Neural cell (in vitro differentiated cells): ENCODE results near the gene SH3GL3. TPM values are rescaled to one million over a fixed set of nuclear protein-coding genes. Genes with fewer than 3 reads are reported as not detected.

ENCODE experiments used
- H2AFZ ChIP-seq: fragments of 200-600, 300-800 bp; sonication (generic), shearing (Covaris generic); 2 replicates; pipeline ENCODE4 v1.6.0; 2014; ENCODE audit warnings: low read depth, mild to moderate bottlenecking, antibody characterized with exemption, low read length, moderate library complexity
- H3F3A ChIP-seq: fragments of 200-600 bp; shearing (Covaris generic); 2 replicates; pipeline ENCODE4 v1.6.1; 2016; ENCODE audit warnings: mild to moderate bottlenecking, moderate library complexity, mixed read lengths, antibody characterized with exemption, low read length; ENCODE audit not compliant: insufficient read depth, poor library complexity, severe bottlenecking
- H3K27ac ChIP-seq: fragments of 200-600, 300-800 bp; sonication (generic), shearing (Covaris generic); 2 replicates; pipeline ENCODE4 v1.5.1; 2014; ENCODE audit warnings: mild to moderate bottlenecking, low read length, moderate library complexity
- H3K27me3 ChIP-seq: fragments of 300-800, 200-600 bp; sonication (generic), shearing (Covaris generic); 2 replicates; pipeline ENCODE4 v1.6.0; 2014; ENCODE audit warnings: mild to moderate bottlenecking, low read depth, low read length, moderate library complexity; ENCODE audit not compliant: insufficient read depth
- H3K36me3 ChIP-seq: fragments of 300-800, 200-600 bp; sonication (generic), shearing (Covaris generic); 2 replicates; pipeline ENCODE4 v1.5.1; 2014; ENCODE audit warnings: mild to moderate bottlenecking, antibody characterized with exemption, low read length, moderate library complexity; ENCODE audit not compliant: insufficient read depth
- H3K4me2 ChIP-seq: fragments of 300-800, 200-600 bp; sonication (generic), shearing (Covaris generic); 2 replicates; pipeline ENCODE4 v1.6.0; 2014; ENCODE audit warnings: mild to moderate bottlenecking, low read length
- H3K4me3 ChIP-seq: fragments of 300-800, 200-600 bp; sonication (generic), shearing (Covaris generic); 2 replicates; pipeline ENCODE4 v1.5.1; 2014; ENCODE audit warnings: mild to moderate bottlenecking, low read length, moderate library complexity
- H3K79me2 ChIP-seq: fragments of 200-600 bp; shearing (Covaris generic); replicated peaks from 2 replicates; pipeline ENCODE4 v1.6.0; 2014; ENCODE audit warnings: mild to moderate bottlenecking, low read length, moderate library complexity; ENCODE audit not compliant: insufficient read depth
- H3K9ac ChIP-seq: fragments of 300-800, 200-600 bp; sonication (generic), shearing (Covaris generic); 2 replicates; pipeline ENCODE4 v1.6.1; 2016; ENCODE audit warnings: mild to moderate bottlenecking, low read length, mixed read lengths
- H3K9me2 ChIP-seq: fragments of 200-600 bp; shearing (Covaris generic); 2 replicates; pipeline ENCODE4 v1.6.1; 2016; ENCODE audit warnings: mild to moderate bottlenecking, low read length, mixed read lengths; ENCODE audit not compliant: insufficient read depth
- H3K9me3 ChIP-seq: fragments of 200-600, 300-800 bp; sonication (generic), shearing (Covaris generic); 2 replicates; pipeline ENCODE4 v1.6.1; 2016; ENCODE audit warnings: mild to moderate bottlenecking, mixed run types, low read length, moderate library complexity, mixed read lengths
- H4K20me1 ChIP-seq: fragments of 200-600 bp; shearing (Covaris generic); 2 replicates; pipeline ENCODE4 v1.6.1; 2016; ENCODE audit warnings: mild to moderate bottlenecking, mixed run types; ENCODE audit not compliant: insufficient read depth
- CTCF ChIP-seq: fragments of 450-650 bp; IDR thresholded peaks from 2 replicates; pipeline ENCODE4 v1.5.1; 2014; ENCODE audit warnings: antibody characterized with exemption, mild to moderate bottlenecking, moderate library complexity; ENCODE audit not compliant: poor library complexity, severe bottlenecking
- EP300 ChIP-seq: fragments of 450-650 bp; conservative IDR thresholded peaks from 2 replicates; pipeline ENCODE4 v1.6.1; 2014; ENCODE audit warnings: antibody characterized with exemption, mild to moderate bottlenecking, moderate library complexity; ENCODE audit not compliant: poor library complexity, severe bottlenecking
- EZH2 ChIP-seq: fragments of 200-600, 300-800 bp; shearing (Covaris generic), sonication (generic); IDR thresholded peaks from 2 replicates; pipeline ENCODE4 v1.6.1; 2014; ENCODE audit warnings: antibody characterized with exemption, low read length, borderline replicate concordance, mild to moderate bottlenecking; ENCODE audit not compliant: insufficient read depth, poor library complexity, severe bottlenecking
- MXI1 ChIP-seq: fragments of 450-650 bp; conservative IDR thresholded peaks from 2 replicates; pipeline ENCODE4 v1.6.1; 2014; ENCODE audit warnings: antibody characterized with exemption, mild to moderate bottlenecking; ENCODE audit not compliant: poor library complexity, severe bottlenecking
- POLR2AphosphoS5 ChIP-seq: IDR thresholded peaks from 2 replicates; pipeline ENCODE4 v1.6.1; 2012
- RAD21 ChIP-seq: fragments of 450-650 bp; conservative IDR thresholded peaks from 2 replicates; pipeline ENCODE4 v1.6.1; 2014; ENCODE audit warnings: antibody characterized with exemption, mild to moderate bottlenecking, moderate library complexity
- SMC3 ChIP-seq: fragments of 450-650 bp; conservative IDR thresholded peaks from 2 replicates; pipeline ENCODE4 v1.6.1; 2014; ENCODE audit warnings: antibody characterized with exemption, mild to moderate bottlenecking, moderate library complexity; ENCODE audit not compliant: poor library complexity
- TAF1 ChIP-seq: IDR thresholded peaks from 2 replicates; pipeline ENCODE4 v1.6.1; 2012; ENCODE audit warnings: low read depth
- polyA plus RNA-seq: library from polyadenylated mRNA; depleted of rRNA; stranded (reverse); fragments of >200 nt; gene quantifications from 2 replicates; pipeline ENCODE4 v1.2.3, GENCODE V29; 2014
- TF ChIP-seq, protein P1 (sequence below): IDR thresholded peaks from 2 replicates; pipeline ENCODE4 v1.6.1; 2012; ENCODE audit warnings: borderline replicate concordance

Gene SH3GL3
- polyA plus RNA-seq, 1 donor from 2014 or later = 104 TPM

DNA sequence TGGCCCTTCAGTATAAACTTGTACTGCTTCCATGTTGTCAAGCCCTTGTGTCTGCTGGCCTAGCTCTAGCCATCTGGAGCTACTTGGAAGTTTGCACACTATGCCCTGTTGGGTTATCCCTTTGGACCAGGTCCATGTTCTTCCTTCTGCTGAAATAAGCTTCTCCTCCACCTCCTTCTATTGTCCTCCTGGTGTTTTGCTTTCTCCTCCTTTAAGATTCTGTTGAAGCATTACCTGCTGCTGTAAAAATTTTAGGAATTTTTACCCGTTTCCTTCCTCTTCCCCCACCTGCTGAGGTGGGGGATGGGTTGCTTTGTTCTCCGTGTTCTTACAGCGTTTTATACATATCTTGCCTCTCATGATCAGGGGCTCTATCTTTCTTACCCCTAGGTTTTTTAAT lies 51.7 kb downstream of the SH3GL3 start (continued):
- TF ChIP-seq EP300 (no peak), MXI1 (no peak), TAF1 (no peak)

GRCh38 chr15:83499476-83499875 lies 52.3 kb downstream of the SH3GL3 start:
- Histone ChIP-seq H3K9me3 (peaks cover 4% of the 10 kb centered on the region), H2AFZ (no peak overlapping the region), H3F3A (no peaks in the 10 kb centered on the region), H3K27ac (no peak overlapping the region), H3K79me2 (no peaks in the 10 kb centered on the region), H3K9ac (no peak overlapping the region), H4K20me1 (no peaks in the 10 kb centered on the region), H3K4me3 (no peak overlapping the region), H3K4me2 (no peak overlapping the region), H3K36me3 (no peaks in the 10 kb centered on the region), H3K27me3 (no peaks in the 10 kb centered on the region), H3K9me2 (no peaks in the 10 kb centered on the region)
- no peak for TF ChIP-seq CTCF
- TF ChIP-seq, protein P1, sequence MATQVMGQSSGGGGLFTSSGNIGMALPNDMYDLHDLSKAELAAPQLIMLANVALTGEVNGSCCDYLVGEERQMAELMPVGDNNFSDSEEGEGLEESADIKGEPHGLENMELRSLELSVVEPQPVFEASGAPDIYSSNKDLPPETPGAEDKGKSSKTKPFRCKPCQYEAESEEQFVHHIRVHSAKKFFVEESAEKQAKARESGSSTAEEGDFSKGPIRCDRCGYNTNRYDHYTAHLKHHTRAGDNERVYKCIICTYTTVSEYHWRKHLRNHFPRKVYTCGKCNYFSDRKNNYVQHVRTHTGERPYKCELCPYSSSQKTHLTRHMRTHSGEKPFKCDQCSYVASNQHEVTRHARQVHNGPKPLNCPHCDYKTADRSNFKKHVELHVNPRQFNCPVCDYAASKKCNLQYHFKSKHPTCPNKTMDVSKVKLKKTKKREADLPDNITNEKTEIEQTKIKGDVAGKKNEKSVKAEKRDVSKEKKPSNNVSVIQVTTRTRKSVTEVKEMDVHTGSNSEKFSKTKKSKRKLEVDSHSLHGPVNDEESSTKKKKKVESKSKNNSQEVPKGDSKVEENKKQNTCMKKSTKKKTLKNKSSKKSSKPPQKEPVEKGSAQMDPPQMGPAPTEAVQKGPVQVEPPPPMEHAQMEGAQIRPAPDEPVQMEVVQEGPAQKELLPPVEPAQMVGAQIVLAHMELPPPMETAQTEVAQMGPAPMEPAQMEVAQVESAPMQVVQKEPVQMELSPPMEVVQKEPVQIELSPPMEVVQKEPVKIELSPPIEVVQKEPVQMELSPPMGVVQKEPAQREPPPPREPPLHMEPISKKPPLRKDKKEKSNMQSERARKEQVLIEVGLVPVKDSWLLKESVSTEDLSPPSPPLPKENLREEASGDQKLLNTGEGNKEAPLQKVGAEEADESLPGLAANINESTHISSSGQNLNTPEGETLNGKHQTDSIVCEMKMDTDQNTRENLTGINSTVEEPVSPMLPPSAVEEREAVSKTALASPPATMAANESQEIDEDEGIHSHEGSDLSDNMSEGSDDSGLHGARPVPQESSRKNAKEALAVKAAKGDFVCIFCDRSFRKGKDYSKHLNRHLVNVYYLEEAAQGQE = no peak
- no peak for TF ChIP-seq SMC3
- TF ChIP-seq TAF1 = no peak
- TF ChIP-seq MXI1 = no peak
- no peak for TF ChIP-seq EP300
- TF ChIP-seq EZH2 = no peak
- TF ChIP-seq POLR2AphosphoS5 = no peak
- TF ChIP-seq RAD21 = no peak

GRCh38 chr15:83503595-83504364 lies 56.6 kb downstream of the SH3GL3 start:
- Histone ChIP-seq H3K27ac (no peak overlapping the region), H2AFZ (no peak overlapping the region), H3K9me3 (no peaks in the 10 kb centered on the region), H3K4me2 (no peak overlapping the region), H4K20me1 (no peaks in the 10 kb centered on the region), H3K9ac (no peak overlapping the region), H3F3A (no peaks in the 10 kb centered on the region), H3K79me2 (no peaks in the 10 kb centered on the region), H3K36me3 (no peaks in the 10 kb centered on the region), H3K27me3 (no peaks in the 10 kb centered on the region), H3K9me2 (no peaks in the 10 kb centered on the region), H3K4me3 (no peak overlapping the region)
- TF ChIP-seq MXI1 (no peak), RAD21 (no peak)
